ENCODE data around the gene LAMC2.
A peak's percentile ranks its signal among the peaks of the same experiment; 100 is the strongest.

The LAMC2 gene

DNA sequence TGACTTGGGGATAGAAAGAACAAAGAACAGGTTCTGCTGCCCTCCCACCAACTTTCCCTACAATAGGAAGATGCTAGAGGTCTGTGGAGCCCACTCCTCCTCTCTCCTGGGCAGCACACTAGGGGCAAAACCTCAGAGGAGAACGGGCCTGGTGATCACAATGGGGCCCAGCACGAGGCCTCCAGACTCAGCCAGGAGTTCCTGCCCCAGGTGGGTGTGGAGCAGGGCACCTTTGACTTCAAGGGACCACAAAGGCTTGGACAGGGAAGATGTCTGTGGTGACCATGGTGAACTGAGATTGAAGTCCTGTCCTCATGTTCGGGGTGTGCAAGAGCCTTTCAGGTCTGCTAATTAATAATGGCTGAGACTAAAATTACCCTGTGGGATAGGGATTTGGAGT lies 88.8 kb downstream of the LAMC2 start:
- no peak for TF ChIP-seq CTCF (IDR thresholded peaks at IDR 0.05; ENCODE audit: low read length, missing control alignments)
- no peak overlapping the region for H3K4me3 ChIP-seq (replicated peaks; ENCODE audit: low read depth, low read length)
- DNase-seq (ENCODE audit: low read depth): no peak

- no peak for DNase-seq (ENCODE audit: low read depth)
- no peak for TF ChIP-seq CTCF (IDR thresholded peaks at IDR 0.05; ENCODE audit: low read length, missing control alignments)
- no peak overlapping the region for H3K4me3 ChIP-seq (replicated peaks; ENCODE audit: low read depth, low read length)
Observed at GRCh38 chr1:183275322-183275721, 89.3 kb downstream of the LAMC2 start.

- TF ChIP-seq CTCF (IDR thresholded peaks at IDR 0.05; ENCODE audit: low read length, missing control alignments): no peak
- DNase-seq (ENCODE audit: low read depth): no peak
- no peak overlapping the region for H3K4me3 ChIP-seq (replicated peaks; ENCODE audit: low read depth, low read length)
Observed at GRCh38 chr1:183276386-183277080, 90.5 kb downstream of the LAMC2 start.

GRCh38 chr1:183277821-183278738 lies 92.0 kb downstream of the LAMC2 start:
- no peak for TF ChIP-seq CTCF (IDR thresholded peaks at IDR 0.05; ENCODE audit: low read length, missing control alignments)
- DNase-seq (ENCODE audit: low read depth): peak; percentile 86

GRCh38 chr1:183278739-183279591 lies 92.9 kb downstream of the LAMC2 start:
- peak; percentile 79 for DNase-seq (ENCODE audit: low read depth)
- no peak for TF ChIP-seq CTCF (IDR thresholded peaks at IDR 0.05; ENCODE audit: low read length, missing control alignments)
- no peak overlapping the region for H3K4me3 ChIP-seq (replicated peaks; ENCODE audit: low read depth, low read length)

More at GRCh38 chr1:183277821-183278738, 92.0 kb downstream of the LAMC2 start:
- no peak overlapping the region for H3K4me3 ChIP-seq (replicated peaks; ENCODE audit: low read depth, low read length)

GRCh38 chr1:183279835-183280234 lies 93.8 kb downstream of the LAMC2 start:
- DNase-seq (ENCODE audit: low read depth): peak; percentile 92

More at GRCh38 chr1:183279835-183280234, 93.8 kb downstream of the LAMC2 start:
- H3K4me3 ChIP-seq (replicated peaks; ENCODE audit: low read depth, low read length): no peak overlapping the region
- no peak for TF ChIP-seq CTCF (IDR thresholded peaks at IDR 0.05; ENCODE audit: low read length, missing control alignments)
